Glomerular endothelial cell (primary cell): ENCODE data around the gene ESPNL. TPM values are rescaled to one million over a fixed set of nuclear protein-coding genes. Genes with fewer than 3 reads are reported as not detected.

Experiments used
- total RNA-seq: library from RNA; depleted of rRNA; stranded (reverse); fragments of >200 nt; gene quantifications from 2 replicates; pipeline ENCODE4 v1.2.3, GENCODE V29; 2015

ESPNL gene
- total RNA-seq, 1 donor from 2014 or later: 0.53 TPM

Other genes starting within 250 kb of the ESPNL start
- gene RAMP1, start 240.7 kb upstream of the ESPNL start, total RNA-seq: not detected in 2 replicates
- gene UBE2F, start 133.3 kb upstream of the ESPNL start, total RNA-seq: 93.0 and 99.7 TPM in 2 replicates
- gene SCLY, start 39.3 kb upstream of the ESPNL start, total RNA-seq: 16.3 and 22.9 TPM in 2 replicates
- gene KLHL30, start 38.3 kb downstream of the ESPNL start, total RNA-seq: 0.12 TPM in 1 of 2 replicates, not detected in the other
- gene ERFE, start 58.6 kb downstream of the ESPNL start, total RNA-seq: 34.1 and 64.1 TPM in 2 replicates
- 12.9 and 25.1 TPM in 2 replicates for gene ILKAP, start 103.4 kb downstream of the ESPNL start, total RNA-seq
- gene HES6, start 139.7 kb downstream of the ESPNL start, total RNA-seq: 6.0 and 7.2 TPM in 2 replicates
- gene PER2, start 188.3 kb downstream of the ESPNL start, total RNA-seq: 1.5 and 3.7 TPM in 2 replicates
- gene TRAF3IP1, start 220.2 kb downstream of the ESPNL start, total RNA-seq: 8.8 and 8.9 TPM in 2 replicates